ENCODE data around the gene TTC3. TPM values are rescaled to one million over a fixed set of nuclear protein-coding genes. Genes with fewer than 3 reads are reported as not detected.

The TTC3 gene
- total RNA-seq, 1 donor from 2014 or later, result 223 TPM

DNA sequence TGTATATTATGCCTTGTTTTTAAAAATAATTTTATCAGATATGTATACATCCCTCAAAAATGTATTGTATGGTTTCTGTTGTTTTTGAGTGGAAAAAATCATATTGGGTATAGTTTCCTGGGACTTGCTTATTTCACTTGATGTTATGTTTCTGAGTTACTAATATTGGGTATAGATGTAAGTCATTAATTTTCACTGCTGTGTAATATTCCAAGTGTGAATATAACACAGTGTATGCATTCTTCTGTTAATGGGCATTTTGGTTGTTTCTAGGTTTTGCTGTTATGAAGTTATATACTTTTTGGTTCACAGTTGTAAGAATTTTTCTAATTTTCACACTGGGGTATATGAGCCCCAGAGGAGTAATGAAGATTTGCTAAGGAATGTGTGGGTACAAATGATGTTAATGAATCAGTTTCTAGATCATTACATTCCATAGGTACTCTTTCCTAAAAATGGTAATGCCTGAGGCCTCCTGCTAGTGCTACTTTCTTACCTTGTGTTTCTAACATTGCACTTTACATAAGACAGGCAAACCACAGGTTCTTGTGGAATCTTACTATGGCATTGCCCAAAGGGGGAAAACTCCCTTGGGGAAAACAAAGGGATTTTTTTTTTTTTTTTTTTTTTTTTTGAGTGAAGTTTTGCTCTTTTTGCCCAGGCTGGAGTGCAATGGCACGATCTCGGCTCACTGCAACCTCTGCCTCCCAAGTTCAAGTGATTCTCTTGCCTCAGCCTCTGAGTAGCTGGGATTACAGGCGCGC is 3.2 kb downstream of the TTC3 start:
- Histone ChIP-seq H3K9ac (ENCODE audit: low read length) (no peak overlapping the region), H2AFZ (ENCODE audit: low read depth, low read length) (no peak overlapping the region), H3K36me3 (ENCODE audit: insufficient read depth, low read length) (no peaks in the 10 kb centered on the region), H3K4me3 (ENCODE audit: insufficient read depth, low read depth, low read length) (no peak overlapping the region), H4K20me1 (ENCODE audit: insufficient read depth, low read length) (peaks cover 72% of the 10 kb centered on the region), H3K4me2 (ENCODE audit: low read length) (no peak overlapping the region), H3K27ac (ENCODE audit: low read depth, low read length) (no peak overlapping the region), H3K9me3 (ENCODE audit: insufficient read depth, low read depth, low read length) (no peaks in the 10 kb centered on the region), H3K4me1 (ENCODE audit: insufficient read depth, low read length) (peaks cover 14% of the 10 kb centered on the region), H3K79me2 (ENCODE audit: insufficient read depth, low read length) (peaks cover 91% of the 10 kb centered on the region), H3K27me3 (ENCODE audit: insufficient read depth, low read length) (no peaks in the 10 kb centered on the region)
- FAIRE-seq (no peak), DNase-seq (ENCODE audit: low read depth) (no peak)
- H3K4me3 Mint-ChIP-seq (ENCODE audit: unreplicated experiment), result peak overlapping the region; percentile 95
- no peaks in the 10 kb centered on the region for H3K27me3 Mint-ChIP-seq (ENCODE audit: low read depth, unreplicated experiment)
- peaks cover 3% of the 10 kb centered on the region for H3K36me3 Mint-ChIP-seq (ENCODE audit: low read depth, unreplicated experiment)
- TF ChIP-seq CTCF (IDR thresholded peaks at IDR 0.05; ENCODE audit: insufficient read depth, low read depth, low read length), result no peak
- TF ChIP-seq EZH2 (IDR thresholded peaks at IDR 0.05; ENCODE audit: insufficient read depth, low read length), result no peak
- no peak overlapping the region for H3K27ac Mint-ChIP-seq (ENCODE audit: unreplicated experiment)
- H3K9me3 Mint-ChIP-seq (ENCODE audit: unreplicated experiment), result no peaks in the 10 kb centered on the region
- H3K4me1 Mint-ChIP-seq (ENCODE audit: low read depth, unreplicated experiment), result peaks cover 19% of the 10 kb centered on the region

DNA sequence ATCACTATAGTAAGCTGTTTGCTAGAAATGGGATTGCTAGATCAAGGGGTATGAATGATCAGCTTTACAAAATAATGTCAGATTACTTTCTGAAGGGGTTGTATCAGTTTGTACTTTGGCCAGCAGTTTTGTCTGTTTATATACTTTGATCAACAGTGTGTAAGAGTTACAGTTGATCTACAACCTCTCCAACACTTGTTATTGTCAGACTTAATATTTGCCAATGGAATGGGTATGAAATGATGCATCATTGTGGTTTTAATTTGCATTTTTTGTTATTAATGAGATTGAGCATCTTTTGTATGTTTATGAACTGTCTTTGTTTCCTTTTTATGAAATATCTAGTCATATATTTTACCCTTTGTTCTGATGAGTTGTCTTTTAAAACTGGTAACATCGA is 4.3 kb downstream of the TTC3 start:
- Mint-ChIP-seq H3K9me3 (ENCODE audit: unreplicated experiment) (no peaks in the 10 kb centered on the region), H3K36me3 (ENCODE audit: low read depth, unreplicated experiment) (no peaks in the 10 kb centered on the region), H3K27ac (ENCODE audit: unreplicated experiment) (peak overlapping the region; percentile 12), H3K27me3 (ENCODE audit: low read depth, unreplicated experiment) (no peaks in the 10 kb centered on the region), H3K4me3 (ENCODE audit: unreplicated experiment) (no peak overlapping the region), H3K4me1 (ENCODE audit: low read depth, unreplicated experiment) (peaks cover 9% of the 10 kb centered on the region)
- Histone ChIP-seq H3K9me3 (ENCODE audit: insufficient read depth, low read depth, low read length) (no peaks in the 10 kb centered on the region), H3K9ac (ENCODE audit: low read length) (no peak overlapping the region), H3K4me3 (ENCODE audit: insufficient read depth, low read depth, low read length) (no peak overlapping the region), H3K36me3 (ENCODE audit: insufficient read depth, low read length) (no peaks in the 10 kb centered on the region), H2AFZ (ENCODE audit: low read depth, low read length) (no peak overlapping the region), H3K27ac (ENCODE audit: low read depth, low read length) (no peak overlapping the region), H3K4me1 (ENCODE audit: insufficient read depth, low read length) (peaks cover 7% of the 10 kb centered on the region), H3K27me3 (ENCODE audit: insufficient read depth, low read length) (no peaks in the 10 kb centered on the region), H4K20me1 (ENCODE audit: insufficient read depth, low read length) (peaks cover 82% of the 10 kb centered on the region), H3K4me2 (ENCODE audit: low read length) (no peak overlapping the region), H3K79me2 (ENCODE audit: insufficient read depth, low read length) (peaks cover 90% of the 10 kb centered on the region)
- TF ChIP-seq EZH2 (IDR thresholded peaks at IDR 0.05; ENCODE audit: insufficient read depth, low read length), result no peak
- no peak for TF ChIP-seq CTCF (IDR thresholded peaks at IDR 0.05; ENCODE audit: insufficient read depth, low read depth, low read length)
- DNase-seq (ENCODE audit: low read depth) (no peak), FAIRE-seq (no peak)

GRCh38 chr21:37079211-37079824 is 6.3 kb downstream of the TTC3 start:
- Mint-ChIP-seq H3K27me3 (ENCODE audit: low read depth, unreplicated experiment) (no peaks in the 10 kb centered on the region), H3K27ac (ENCODE audit: unreplicated experiment) (no peak overlapping the region), H3K4me1 (ENCODE audit: low read depth, unreplicated experiment) (peaks cover 16% of the 10 kb centered on the region), H3K36me3 (ENCODE audit: low read depth, unreplicated experiment) (peaks cover 6% of the 10 kb centered on the region), H3K4me3 (ENCODE audit: unreplicated experiment) (no peak overlapping the region), H3K9me3 (ENCODE audit: unreplicated experiment) (no peaks in the 10 kb centered on the region)
- H3K36me3 ChIP-seq (ENCODE audit: insufficient read depth, low read length), result no peaks in the 10 kb centered on the region
- no peak overlapping the region for H2AFZ ChIP-seq (ENCODE audit: low read depth, low read length)
- H4K20me1 ChIP-seq (ENCODE audit: insufficient read depth, low read length), result peaks cover 94% of the 10 kb centered on the region
- H3K9ac ChIP-seq (ENCODE audit: low read length), result no peak overlapping the region
- no peak for DNase-seq (ENCODE audit: low read depth)
- no peak for FAIRE-seq
- H3K27me3 ChIP-seq (ENCODE audit: insufficient read depth, low read length), result no peaks in the 10 kb centered on the region
- H3K27ac ChIP-seq (ENCODE audit: low read depth, low read length), result no peak overlapping the region
- peaks cover 7% of the 10 kb centered on the region for H3K4me1 ChIP-seq (ENCODE audit: insufficient read depth, low read length)
- H3K9me3 ChIP-seq (ENCODE audit: insufficient read depth, low read depth, low read length), result no peaks in the 10 kb centered on the region
- H3K79me2 ChIP-seq (ENCODE audit: insufficient read depth, low read length), result peaks cover 98% of the 10 kb centered on the region
- TF ChIP-seq EZH2 (IDR thresholded peaks at IDR 0.05; ENCODE audit: insufficient read depth, low read length), result no peak
- no peak for TF ChIP-seq CTCF (IDR thresholded peaks at IDR 0.05; ENCODE audit: insufficient read depth, low read depth, low read length)
- H3K4me2 ChIP-seq (ENCODE audit: low read length), result no peak overlapping the region
- H3K4me3 ChIP-seq (ENCODE audit: insufficient read depth, low read depth, low read length), result no peak overlapping the region
